ENCODE measurements around the gene FAM83E.

FAM83E gene

GRCh38 chr19:48609571-48610108, 5.2 kb downstream of the FAM83E start:
- no peak for TF ChIP-seq CTCF (conservative IDR thresholded peaks at IDR 0.05; ENCODE audit: low read depth, low read length)
- no peak overlapping the region for H3K9ac ChIP-seq

GRCh38 chr19:48608798-48609263, 6.0 kb downstream of the FAM83E start:
- Histone ChIP-seq H3K27me3 (ENCODE audit: insufficient read depth, low read depth) (peaks cover 28% of the 10 kb centered on the region), H4K20me1 (ENCODE audit: insufficient read depth) (no peaks in the 10 kb centered on the region), H3K4me1 (ENCODE audit: low read depth, poor library complexity, severe bottlenecking) (peaks cover 6% of the 10 kb centered on the region), H3K4me2 (peak overlapping the region; percentile 34; the same call in 1 of the 2 replicates), H2AFZ (ENCODE audit: low read depth) (peak overlapping the region; percentile 50), H3K4me3 (IDR thresholded peaks at IDR 0.05; ENCODE audit: insufficient read depth, low read depth, low read length) (no peak overlapping the region), H3K27ac (no peak overlapping the region), H3K9ac (no peak overlapping the region), H3K36me3 (ENCODE audit: insufficient read depth) (no peaks in the 10 kb centered on the region), H3K79me2 (ENCODE audit: insufficient read depth, low read depth) (no peaks in the 10 kb centered on the region)
- peak; percentile 63 for TF ChIP-seq CTCF (conservative IDR thresholded peaks at IDR 0.05; ENCODE audit: low read depth, low read length)

More at GRCh38 chr19:48609571-48610108, 5.2 kb downstream of the FAM83E start:
- Histone ChIP-seq H2AFZ (ENCODE audit: low read depth) (no peak overlapping the region), H3K79me2 (ENCODE audit: insufficient read depth, low read depth) (no peaks in the 10 kb centered on the region), H3K4me2 (peak overlapping the region; percentile 34; the same call in 1 of the 2 replicates), H3K36me3 (ENCODE audit: insufficient read depth) (no peaks in the 10 kb centered on the region), H4K20me1 (ENCODE audit: insufficient read depth) (peaks cover 2% of the 10 kb centered on the region; the same call in 1 of the 2 replicates), H3K4me1 (ENCODE audit: low read depth, poor library complexity, severe bottlenecking) (peaks cover 6% of the 10 kb centered on the region), H3K27ac (no peak overlapping the region), H3K4me3 (IDR thresholded peaks at IDR 0.05; ENCODE audit: insufficient read depth, low read depth, low read length) (no peak overlapping the region), H3K27me3 (ENCODE audit: insufficient read depth, low read depth) (peaks cover 22% of the 10 kb centered on the region)

GRCh38 chr19:48607359-48607755, 7.5 kb downstream of the FAM83E start:
- TF ChIP-seq CTCF (conservative IDR thresholded peaks at IDR 0.05; ENCODE audit: low read depth, low read length): no peak
- H3K4me1 ChIP-seq (ENCODE audit: low read depth, poor library complexity, severe bottlenecking): peaks cover 6% of the 10 kb centered on the region

GRCh38 chr19:48606463-48607358, 8.2 kb downstream of the FAM83E start, which contains the start of gene SPACA4:
Gene SPACA4 (plus strand): TSS chr19:48606742. CDS start chr19:48606979, 237 bp downstream.
- H3K4me1 ChIP-seq (ENCODE audit: low read depth, poor library complexity, severe bottlenecking): peaks cover 6% of the 10 kb centered on the region
- H3K4me2 ChIP-seq: no peak within 1 kb of the TSS
- H3K27me3 ChIP-seq (ENCODE audit: insufficient read depth, low read depth): peaks cover 38% of the 10 kb centered on the region
- no peak for TF ChIP-seq CTCF (conservative IDR thresholded peaks at IDR 0.05; ENCODE audit: low read depth, low read length)
- H3K27ac ChIP-seq: no peak within 1 kb of the TSS
- H3K36me3 ChIP-seq (ENCODE audit: insufficient read depth): no peaks in the 10 kb centered on the region
- no peaks in the 10 kb centered on the region for H4K20me1 ChIP-seq (ENCODE audit: insufficient read depth)
- no peak within 1 kb of the TSS for H2AFZ ChIP-seq (ENCODE audit: low read depth)
- no peaks in the 10 kb centered on the region for H3K79me2 ChIP-seq (ENCODE audit: insufficient read depth, low read depth)
- H3K9ac ChIP-seq: no peak within 1 kb of the TSS
- no peak within 1 kb of the TSS for H3K4me3 ChIP-seq (IDR thresholded peaks at IDR 0.05; ENCODE audit: insufficient read depth, low read depth, low read length)

More at GRCh38 chr19:48607359-48607755, 7.5 kb downstream of the FAM83E start:
- Histone ChIP-seq H3K79me2 (ENCODE audit: insufficient read depth, low read depth) (no peaks in the 10 kb centered on the region), H3K9ac (no peak overlapping the region), H3K27ac (no peak overlapping the region), H3K36me3 (ENCODE audit: insufficient read depth) (no peaks in the 10 kb centered on the region), H4K20me1 (ENCODE audit: insufficient read depth) (no peaks in the 10 kb centered on the region), H2AFZ (ENCODE audit: low read depth) (no peak overlapping the region), H3K4me2 (no peak overlapping the region), H3K27me3 (ENCODE audit: insufficient read depth, low read depth) (peaks cover 31% of the 10 kb centered on the region), H3K4me3 (IDR thresholded peaks at IDR 0.05; ENCODE audit: insufficient read depth, low read depth, low read length) (no peak overlapping the region)
